Measurements from ENCODE around the gene DENND1B.

Gene DENND1B

DNA sequence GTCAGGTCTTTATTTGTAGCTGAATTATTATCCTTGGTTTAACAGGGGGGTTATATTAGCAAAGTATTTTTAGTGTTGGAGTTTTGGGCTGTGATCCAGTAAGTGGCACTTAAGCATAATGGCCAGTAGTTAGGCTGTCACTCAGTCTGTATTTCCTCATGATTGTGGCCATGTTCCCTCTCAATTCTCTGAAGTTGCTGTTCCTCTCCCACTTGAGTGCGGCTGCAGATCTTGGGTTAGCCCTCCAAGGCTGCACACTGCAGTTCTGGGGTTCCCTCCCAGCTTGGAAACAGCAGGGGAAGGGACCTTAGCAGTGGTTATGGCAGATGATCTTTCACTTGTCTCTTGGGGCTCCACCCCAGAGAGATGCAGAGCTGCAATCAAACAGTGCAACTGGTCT, 23.2 kb upstream of the DENND1B start:
- no peak for TF ChIP-seq CTCF (IDR thresholded peaks at IDR 0.05)

DNA sequence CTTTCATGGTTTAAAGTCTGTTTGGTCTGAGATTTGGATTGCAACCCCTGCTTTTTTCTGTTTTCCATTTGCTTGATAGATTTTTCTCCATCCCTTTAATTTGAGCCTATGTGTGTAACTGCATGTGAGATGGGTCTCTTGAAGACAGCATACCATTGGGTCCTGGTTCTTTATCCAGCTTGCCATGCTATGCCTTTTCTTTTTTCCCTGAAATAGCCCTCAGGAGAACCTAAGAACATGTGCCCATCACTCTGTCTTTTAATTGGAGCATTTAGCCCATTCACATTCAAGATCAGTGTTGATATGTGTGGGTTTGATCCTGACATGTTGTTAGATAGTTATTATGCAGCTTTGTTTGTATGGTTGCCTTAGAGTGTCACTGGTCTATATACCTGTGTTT, 21.7 kb upstream of the DENND1B start:
- no peak for TF ChIP-seq CTCF (IDR thresholded peaks at IDR 0.05)

GRCh38 chr1:197788741-197789739, 13.8 kb upstream of the DENND1B start:
- TF ChIP-seq CTCF (IDR thresholded peaks at IDR 0.05): no peak

DNA sequence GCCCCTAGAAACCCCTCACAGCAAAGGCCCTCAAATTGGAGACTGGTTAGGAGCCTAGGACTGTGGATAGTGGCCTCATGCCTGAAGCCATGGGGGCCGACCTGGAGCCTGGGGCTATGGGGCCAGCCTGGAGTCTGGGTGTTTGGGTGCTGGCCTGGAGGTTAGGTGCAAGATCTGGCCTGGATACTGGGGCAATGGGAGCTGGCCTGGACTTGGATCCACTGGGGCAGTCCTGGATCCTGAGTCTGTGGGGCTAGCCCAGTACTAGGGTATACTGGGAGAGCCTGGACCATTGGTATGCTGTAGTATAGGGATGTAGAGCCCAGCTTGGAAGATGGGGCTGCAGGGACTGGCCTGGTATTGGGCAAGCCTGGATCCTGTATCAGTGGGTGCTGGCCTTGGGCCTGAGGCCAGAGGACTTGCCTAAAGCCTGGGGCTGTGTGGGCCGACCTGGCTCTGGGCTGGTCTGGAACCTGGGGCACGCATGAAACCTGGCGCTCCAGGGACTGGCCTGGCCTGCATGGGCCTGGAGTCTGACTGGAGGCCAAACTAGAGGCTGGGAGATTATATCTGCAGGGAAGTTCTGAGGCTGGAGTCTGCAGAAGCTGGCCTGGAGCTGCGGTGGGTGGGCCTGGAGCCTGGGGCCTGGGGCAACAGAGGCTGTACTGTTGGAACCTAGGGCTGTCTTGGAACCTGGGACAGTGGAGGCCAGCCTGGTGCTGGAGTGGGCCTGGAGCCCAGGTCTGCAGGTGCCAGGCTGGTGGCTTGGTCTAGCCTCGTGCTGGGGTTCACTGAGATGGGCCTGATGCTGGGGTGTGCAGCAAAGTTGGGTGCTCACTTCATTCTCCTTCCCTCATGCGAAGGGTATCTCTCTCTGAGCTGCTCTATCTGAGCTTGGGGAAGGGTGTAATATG, 12.6 kb upstream of the DENND1B start:
- TF ChIP-seq CTCF (IDR thresholded peaks at IDR 0.05): no peak

DNA sequence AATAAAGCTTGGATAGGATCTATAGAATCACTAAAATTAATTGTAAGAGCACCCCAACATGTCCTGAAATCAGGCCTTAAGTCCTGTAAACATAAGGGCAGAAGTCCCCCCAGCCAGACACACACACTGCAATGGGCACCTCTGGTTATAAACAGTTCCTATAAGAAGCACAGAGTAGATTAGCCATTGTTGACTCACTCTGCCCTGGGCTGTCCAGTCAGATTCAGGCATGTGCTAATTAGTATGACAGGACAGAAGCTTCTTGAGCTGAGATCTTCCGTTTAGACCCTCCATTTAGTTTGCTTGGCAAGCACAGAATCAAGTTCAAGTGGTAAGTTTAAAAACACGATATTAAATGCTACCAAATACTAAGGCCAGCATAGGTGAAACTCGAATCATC, 11.8 kb upstream of the DENND1B start:
- TF ChIP-seq CTCF (IDR thresholded peaks at IDR 0.05): no peak

DNA sequence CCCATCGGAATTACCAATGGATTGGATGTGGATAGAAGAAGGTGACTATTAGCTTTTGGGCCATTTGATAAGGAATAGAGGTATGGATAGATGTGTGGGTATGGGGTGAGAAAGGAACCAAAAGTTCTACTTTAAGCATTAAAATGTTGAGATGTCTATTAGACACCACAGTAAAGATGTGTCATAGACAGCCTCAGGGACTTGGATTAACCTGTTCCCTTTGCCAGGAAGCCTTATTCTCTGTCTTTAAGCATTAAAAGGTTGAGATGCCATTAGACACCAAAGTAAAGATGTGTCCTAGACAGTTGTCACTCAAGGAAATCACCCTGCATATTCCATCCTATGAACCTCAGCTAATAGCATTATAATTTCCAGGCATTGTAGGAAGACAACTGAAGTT, 11.0 kb upstream of the DENND1B start:
- no peak for TF ChIP-seq CTCF (IDR thresholded peaks at IDR 0.05)

DNA sequence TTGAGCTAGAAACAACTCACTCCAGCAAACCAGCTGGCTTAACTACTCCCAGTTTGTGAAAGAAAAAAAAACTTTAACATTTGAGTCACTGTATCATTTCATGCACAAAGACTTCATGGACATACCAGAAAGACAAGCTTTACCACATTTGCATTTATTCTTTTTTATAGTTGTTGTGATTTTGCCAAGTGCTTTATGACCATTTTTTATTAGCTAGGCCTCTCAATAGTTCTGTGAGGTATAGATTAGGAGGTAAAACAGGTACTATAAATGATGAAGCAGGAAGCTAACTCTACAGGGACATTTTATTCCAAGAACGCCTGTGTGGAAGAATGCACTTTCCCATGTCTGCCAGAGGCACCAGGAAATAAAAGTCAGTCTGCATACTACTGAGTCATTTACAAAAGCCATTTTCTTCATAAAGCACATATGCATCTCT, 8.2 kb upstream of the DENND1B start:
- TF ChIP-seq CTCF (IDR thresholded peaks at IDR 0.05): no peak
